ENCODE data around the gene JAK1.

DNA sequence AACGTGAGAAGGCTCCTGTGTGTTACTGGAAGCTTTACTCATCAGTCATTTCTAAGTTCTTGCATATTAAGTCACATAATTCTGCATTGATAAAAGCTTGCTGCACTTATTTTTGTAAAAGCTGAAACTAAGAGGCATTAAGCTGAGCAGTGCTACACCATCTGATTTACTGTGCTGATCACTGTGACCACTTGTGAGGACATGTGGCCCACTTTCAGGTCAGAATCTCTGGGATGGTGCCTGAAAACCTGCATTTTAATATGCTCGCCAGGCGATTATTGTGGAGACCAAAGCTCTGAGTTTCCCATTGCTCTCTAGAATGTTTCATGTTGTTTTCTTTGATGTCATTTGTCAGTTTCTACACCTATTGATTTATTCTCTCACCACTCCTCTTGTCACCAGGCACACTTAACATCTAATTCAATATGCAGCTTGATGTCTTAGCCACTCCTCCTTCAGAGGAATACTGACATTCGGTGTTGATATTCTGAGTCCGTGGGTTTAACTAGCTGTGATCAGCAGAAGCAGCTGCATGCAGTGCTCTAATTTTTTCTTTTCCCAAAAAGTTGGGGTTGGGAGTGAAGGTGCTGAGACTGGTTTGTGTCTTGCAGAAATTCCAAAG is 136.2 kb downstream of the JAK1 start:
- TF ChIP-seq, protein P1, sequence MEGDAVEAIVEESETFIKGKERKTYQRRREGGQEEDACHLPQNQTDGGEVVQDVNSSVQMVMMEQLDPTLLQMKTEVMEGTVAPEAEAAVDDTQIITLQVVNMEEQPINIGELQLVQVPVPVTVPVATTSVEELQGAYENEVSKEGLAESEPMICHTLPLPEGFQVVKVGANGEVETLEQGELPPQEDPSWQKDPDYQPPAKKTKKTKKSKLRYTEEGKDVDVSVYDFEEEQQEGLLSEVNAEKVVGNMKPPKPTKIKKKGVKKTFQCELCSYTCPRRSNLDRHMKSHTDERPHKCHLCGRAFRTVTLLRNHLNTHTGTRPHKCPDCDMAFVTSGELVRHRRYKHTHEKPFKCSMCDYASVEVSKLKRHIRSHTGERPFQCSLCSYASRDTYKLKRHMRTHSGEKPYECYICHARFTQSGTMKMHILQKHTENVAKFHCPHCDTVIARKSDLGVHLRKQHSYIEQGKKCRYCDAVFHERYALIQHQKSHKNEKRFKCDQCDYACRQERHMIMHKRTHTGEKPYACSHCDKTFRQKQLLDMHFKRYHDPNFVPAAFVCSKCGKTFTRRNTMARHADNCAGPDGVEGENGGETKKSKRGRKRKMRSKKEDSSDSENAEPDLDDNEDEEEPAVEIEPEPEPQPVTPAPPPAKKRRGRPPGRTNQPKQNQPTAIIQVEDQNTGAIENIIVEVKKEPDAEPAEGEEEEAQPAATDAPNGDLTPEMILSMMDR (conservative IDR thresholded peaks at IDR 0.05; ENCODE audit: low read depth in 2 of 2): no peak
- TF ChIP-seq POLR2AphosphoS5 (IDR thresholded peaks at IDR 0.05; ENCODE audit: low read depth): no peak
- no peak for TF ChIP-seq EZH2 (IDR thresholded peaks at IDR 0.05; ENCODE audit: low read depth, unreplicated experiment)

All from GM23338 (cell line).